ENCODE data around the gene RRAGD.

DNA sequence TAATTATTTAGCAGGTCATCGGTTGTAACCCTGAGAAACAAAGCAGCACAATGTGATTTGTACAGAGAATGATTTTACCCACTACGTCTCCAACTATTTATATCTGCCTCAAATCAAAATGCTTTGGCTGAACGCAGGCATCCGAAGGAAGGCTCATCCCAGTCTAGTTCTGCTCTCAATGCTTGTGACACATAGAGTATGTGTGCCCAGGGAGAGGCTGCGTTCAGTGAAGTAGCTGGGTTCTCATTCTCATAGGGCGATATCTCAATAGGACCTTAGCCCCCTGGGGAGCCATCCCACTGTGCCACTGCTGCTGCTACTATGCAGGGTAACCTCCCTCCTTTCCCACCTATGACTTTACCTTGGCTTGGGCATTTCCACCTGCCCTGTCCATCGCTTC lies 97.4 kb downstream of the RRAGD start:
- TF ChIP-seq, protein P1, sequence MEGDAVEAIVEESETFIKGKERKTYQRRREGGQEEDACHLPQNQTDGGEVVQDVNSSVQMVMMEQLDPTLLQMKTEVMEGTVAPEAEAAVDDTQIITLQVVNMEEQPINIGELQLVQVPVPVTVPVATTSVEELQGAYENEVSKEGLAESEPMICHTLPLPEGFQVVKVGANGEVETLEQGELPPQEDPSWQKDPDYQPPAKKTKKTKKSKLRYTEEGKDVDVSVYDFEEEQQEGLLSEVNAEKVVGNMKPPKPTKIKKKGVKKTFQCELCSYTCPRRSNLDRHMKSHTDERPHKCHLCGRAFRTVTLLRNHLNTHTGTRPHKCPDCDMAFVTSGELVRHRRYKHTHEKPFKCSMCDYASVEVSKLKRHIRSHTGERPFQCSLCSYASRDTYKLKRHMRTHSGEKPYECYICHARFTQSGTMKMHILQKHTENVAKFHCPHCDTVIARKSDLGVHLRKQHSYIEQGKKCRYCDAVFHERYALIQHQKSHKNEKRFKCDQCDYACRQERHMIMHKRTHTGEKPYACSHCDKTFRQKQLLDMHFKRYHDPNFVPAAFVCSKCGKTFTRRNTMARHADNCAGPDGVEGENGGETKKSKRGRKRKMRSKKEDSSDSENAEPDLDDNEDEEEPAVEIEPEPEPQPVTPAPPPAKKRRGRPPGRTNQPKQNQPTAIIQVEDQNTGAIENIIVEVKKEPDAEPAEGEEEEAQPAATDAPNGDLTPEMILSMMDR (IDR thresholded peaks at IDR 0.05), result no peak
- no peak for TF ChIP-seq EP300 (IDR thresholded peaks at IDR 0.05)
